Mesendoderm (in vitro differentiated cells): Measurements from ENCODE around the gene FNDC3A.
"Not testable (repeated sequence)": the region's sequence is repeated elsewhere in the genome, so short reads cannot be mapped to it uniquely, and the experiment has no call there.

Source experiments
- DNase-seq: peaks from one replicate; pipeline ENCODE4 v3.0.0; 2013
- H2AK5ac ChIP-seq: 2 replicates; pipeline ENCODE4 v1.6.1; 2013; ENCODE audit warnings: low read length, inconsistent platforms
- H2BK120ac ChIP-seq: 2 replicates; pipeline ENCODE4 v1.6.1; 2013; ENCODE audit warnings: low read depth, mild to moderate bottlenecking, low read length, moderate library complexity, mixed read lengths
- H2BK15ac ChIP-seq: replicated peaks from 2 replicates; pipeline ENCODE4 v1.6.1; 2013; ENCODE audit warnings: low read depth, mild to moderate bottlenecking, moderate library complexity
- H2BK5ac ChIP-seq: 2 replicates; pipeline ENCODE4 v1.6.1; 2013; ENCODE audit warnings: low read length, inconsistent platforms
- H3K18ac ChIP-seq: 2 replicates; pipeline ENCODE4 v1.6.1; 2013; ENCODE audit warnings: mild to moderate bottlenecking, low read length, mixed read lengths
- H3K23ac ChIP-seq: one replicate; pipeline ENCODE4 v1.6.1; 2013; ENCODE audit warnings: low read length
- H3K27ac ChIP-seq: 2 replicates; pipeline ENCODE4 v1.5.1; 2013; ENCODE audit warnings: low read depth, mild to moderate bottlenecking, inconsistent platforms, low read length, moderate library complexity
- H3K27me3 ChIP-seq: 2 replicates; pipeline ENCODE4 v1.6.1; 2013; ENCODE audit warnings: low read length, control low read depth, mild to moderate bottlenecking, inconsistent platforms; ENCODE audit not compliant: insufficient read depth, poor library complexity
- H3K36me3 ChIP-seq: 2 replicates; pipeline ENCODE4 v1.6.1; 2013; ENCODE audit warnings: low read length, inconsistent platforms; ENCODE audit not compliant: control insufficient read depth, insufficient read depth
- H3K4ac ChIP-seq: one replicate; pipeline ENCODE4 v1.6.1; 2013; ENCODE audit warnings: low read depth, mild to moderate bottlenecking, low read length, moderate library complexity
- H3K4me1 ChIP-seq: 2 replicates; pipeline ENCODE4 v1.6.1; 2013; ENCODE audit warnings: low read depth, low read length, inconsistent platforms; ENCODE audit not compliant: control insufficient read depth
- H3K4me2 ChIP-seq: 2 replicates; pipeline ENCODE4 v1.6.1; 2013; ENCODE audit warnings: low read length
- H3K4me3 ChIP-seq: 2 replicates; pipeline ENCODE4 v1.5.1; 2013; ENCODE audit warnings: mild to moderate bottlenecking, low read length
- H3K56ac ChIP-seq: one replicate; pipeline ENCODE4 v1.6.1; 2013; ENCODE audit warnings: low read length
- H3K79me1 ChIP-seq: 2 replicates; pipeline ENCODE4 v1.6.1; 2013; ENCODE audit warnings: low read length, inconsistent platforms
- H3K79me2 ChIP-seq: 2 replicates; pipeline ENCODE4 v1.6.1; 2013; ENCODE audit warnings: mild to moderate bottlenecking, low read length; ENCODE audit not compliant: control insufficient read depth, insufficient read depth
- H3K9ac ChIP-seq: 2 replicates; pipeline ENCODE4 v1.6.1; 2013; ENCODE audit warnings: low read length, inconsistent platforms
- H4K5ac ChIP-seq: one replicate; pipeline ENCODE4 v1.6.1; 2013; ENCODE audit warnings: low read length
- H4K8ac ChIP-seq: one replicate; pipeline ENCODE4 v1.6.1; 2013; ENCODE audit warnings: low read depth, mild to moderate bottlenecking, control low read depth, low read length, moderate library complexity
- WGBS: extraction: QIAGEN DNeasy Blood & Tissue Kit; methylation state at CpG from one replicate; pipeline ENCODE4 v1.1.7; 2013; ENCODE audit warnings: low lambda C conversion rate, missing lambda C conversion rate; ENCODE audit not compliant: insufficient coverage; ENCODE audit errors: extremely low coverage; 5-methylcytosine and 5-hydroxymethylcytosine counted together

FNDC3A gene

GRCh38 chr13:49058761-49059160 is 83.0 kb downstream of the FNDC3A start:
- H3K79me1 ChIP-seq = peaks cover 4% of the 10 kb centered on the region
- H3K36me3 ChIP-seq = no peaks in the 10 kb centered on the region
- H3K27me3 ChIP-seq = no peaks in the 10 kb centered on the region
- no peak overlapping the region for H2BK120ac ChIP-seq
- H3K79me2 ChIP-seq = no peaks in the 10 kb centered on the region
- H3K56ac ChIP-seq = no peak overlapping the region
- no peak overlapping the region for H3K4me2 ChIP-seq
- no peak overlapping the region for H4K5ac ChIP-seq
- no peak overlapping the region for H2BK5ac ChIP-seq
- no peak overlapping the region for H3K4ac ChIP-seq
- no peak overlapping the region for H3K18ac ChIP-seq
- H3K4me1 ChIP-seq = no peaks in the 10 kb centered on the region
- no peak overlapping the region for H3K4me3 ChIP-seq
- H3K23ac ChIP-seq = no peak overlapping the region
- H3K27ac ChIP-seq = no peak overlapping the region
- no peak overlapping the region for H4K8ac ChIP-seq
- no peak overlapping the region for H2AK5ac ChIP-seq
- no peak overlapping the region for H2BK15ac ChIP-seq
- H3K9ac ChIP-seq = no peak overlapping the region
- DNase-seq = no peak

GRCh38 chr13:49060678-49061387 is 85.1 kb downstream of the FNDC3A start:
- Histone ChIP-seq H4K5ac (no peak overlapping the region), H4K8ac (no peak overlapping the region), H3K36me3 (no peaks in the 10 kb centered on the region), H2AK5ac (no peak overlapping the region), H2BK5ac (no peak overlapping the region), H3K23ac (no peak overlapping the region), H2BK15ac (no peak overlapping the region), H3K79me2 (peaks cover 3% of the 10 kb centered on the region), H3K79me1 (no peaks in the 10 kb centered on the region), H3K4me3 (no peak overlapping the region), H3K56ac (no peak overlapping the region), H3K4ac (no peak overlapping the region), H3K9ac (no peak overlapping the region), H3K27ac (no peak overlapping the region), H3K18ac (no peak overlapping the region), H3K4me1 (no peaks in the 10 kb centered on the region), H3K27me3 (no peaks in the 10 kb centered on the region), H3K4me2 (no peak overlapping the region), H2BK120ac (no peak overlapping the region)
- DNase-seq = no peak
- WGBS = no CpG with 5 or more reads among the region's 3 CpGs

GRCh38 chr13:49061388-49061752 is 85.7 kb downstream of the FNDC3A start:
- not testable (repeated sequence) for H3K36me3 ChIP-seq, H2BK120ac ChIP-seq, DNase-seq, H3K27ac ChIP-seq, H3K4ac ChIP-seq, H3K23ac ChIP-seq, H3K79me1 ChIP-seq, H3K4me2 ChIP-seq, H4K8ac ChIP-seq, H3K79me2 ChIP-seq, H3K9ac ChIP-seq, H2BK5ac ChIP-seq, H3K27me3 ChIP-seq, H3K4me3 ChIP-seq, H2BK15ac ChIP-seq, H4K5ac ChIP-seq, H2AK5ac ChIP-seq, H3K18ac ChIP-seq, H3K56ac ChIP-seq, H3K4me1 ChIP-seq

- no peak overlapping the region for H2BK120ac ChIP-seq
- H3K27me3 ChIP-seq = no peaks in the 10 kb centered on the region
- no peak for DNase-seq
- H3K9ac ChIP-seq = no peak overlapping the region
- H2BK15ac ChIP-seq = no peak overlapping the region
- H3K18ac ChIP-seq = no peak overlapping the region
- no peak overlapping the region for H2AK5ac ChIP-seq
- no peak overlapping the region for H2BK5ac ChIP-seq
- H4K8ac ChIP-seq = no peak overlapping the region
- no peak overlapping the region for H3K27ac ChIP-seq
- H3K36me3 ChIP-seq = no peaks in the 10 kb centered on the region
- no peak overlapping the region for H4K5ac ChIP-seq
- H3K4me3 ChIP-seq = no peak overlapping the region
- H3K79me2 ChIP-seq = peaks cover 3% of the 10 kb centered on the region
- H3K23ac ChIP-seq = no peak overlapping the region
- H3K79me1 ChIP-seq = no peaks in the 10 kb centered on the region
- no peaks in the 10 kb centered on the region for H3K4me1 ChIP-seq
- no peak overlapping the region for H3K4ac ChIP-seq
- no peak overlapping the region for H3K56ac ChIP-seq
- H3K4me2 ChIP-seq = no peak overlapping the region
- no CpG with 5 or more reads among the region's 3 CpGs for WGBS
Measured at GRCh38 chr13:49062297-49062896, 86.7 kb downstream of the FNDC3A start.

DNA sequence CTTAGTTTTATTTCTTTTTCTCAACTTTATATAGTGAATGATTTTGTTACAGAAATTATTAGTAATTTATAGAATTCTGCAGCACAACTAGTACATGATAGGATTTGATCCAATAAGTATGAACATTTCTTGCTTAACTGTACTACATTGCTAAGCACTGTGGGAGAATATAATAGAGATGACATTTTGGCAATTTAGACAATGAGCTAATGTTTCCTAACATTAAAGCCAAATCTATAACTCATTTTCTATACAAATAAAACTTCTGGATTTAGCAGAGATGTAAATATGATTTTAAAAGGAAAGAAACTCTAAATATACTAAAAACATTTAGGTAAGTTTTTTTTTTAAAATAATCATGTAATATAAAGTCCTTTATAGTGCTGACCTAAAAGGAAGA is 87.3 kb downstream of the FNDC3A start:
- H3K4me2 ChIP-seq = no peak overlapping the region
- H3K4me1 ChIP-seq = no peaks in the 10 kb centered on the region
- no peak overlapping the region for H4K8ac ChIP-seq
- H3K23ac ChIP-seq = no peak overlapping the region
- H2BK15ac ChIP-seq = no peak overlapping the region
- no peak overlapping the region for H3K4ac ChIP-seq
- no peak overlapping the region for H4K5ac ChIP-seq
- H3K27ac ChIP-seq = no peak overlapping the region
- no peaks in the 10 kb centered on the region for H3K36me3 ChIP-seq
- no peak overlapping the region for H3K18ac ChIP-seq
- no peaks in the 10 kb centered on the region for H3K79me1 ChIP-seq
- H3K56ac ChIP-seq = no peak overlapping the region
- no peak overlapping the region for H2AK5ac ChIP-seq
- H3K9ac ChIP-seq = no peak overlapping the region
- DNase-seq = no peak
- H3K79me2 ChIP-seq = peaks cover 3% of the 10 kb centered on the region
- H3K27me3 ChIP-seq = no peaks in the 10 kb centered on the region
- H2BK120ac ChIP-seq = no peak overlapping the region
- H2BK5ac ChIP-seq = no peak overlapping the region
- H3K4me3 ChIP-seq = no peak overlapping the region

- H2BK120ac ChIP-seq = no peak overlapping the region
- no peak overlapping the region for H2AK5ac ChIP-seq
- no peak overlapping the region for H4K8ac ChIP-seq
- H3K18ac ChIP-seq = no peak overlapping the region
- no peak overlapping the region for H3K56ac ChIP-seq
- H3K79me1 ChIP-seq = no peaks in the 10 kb centered on the region
- H3K36me3 ChIP-seq = no peaks in the 10 kb centered on the region
- H3K4me2 ChIP-seq = no peak overlapping the region
- no peak overlapping the region for H3K9ac ChIP-seq
- peaks cover 3% of the 10 kb centered on the region for H3K79me2 ChIP-seq
- no peaks in the 10 kb centered on the region for H3K27me3 ChIP-seq
- no peak overlapping the region for H3K27ac ChIP-seq
- H3K4me3 ChIP-seq = no peak overlapping the region
- H3K4me1 ChIP-seq = no peaks in the 10 kb centered on the region
- no peak overlapping the region for H2BK5ac ChIP-seq
- no peak overlapping the region for H4K5ac ChIP-seq
- H3K23ac ChIP-seq = no peak overlapping the region
- H2BK15ac ChIP-seq = no peak overlapping the region
- H3K4ac ChIP-seq = no peak overlapping the region
- peak; percentile 43 for DNase-seq
- no CpG with 5 or more reads among the region's 1 CpG for WGBS
Measured at GRCh38 chr13:49063497-49063896, 87.8 kb downstream of the FNDC3A start.
